A549 (cell line): ENCODE results near the gene IGSF3. TPM values are rescaled to one million over a fixed set of nuclear protein-coding genes. Genes with fewer than 3 reads are reported as not detected.
"Not testable (repeated sequence)": the region's sequence is repeated elsewhere in the genome, so short reads cannot be mapped to it uniquely, and the experiment has no call there.

Experiments
- ATAC-seq, 2 experiments: fragments of 200-7000 bp in 1 of 2; fragments of >200 bp in 1 of 2; cut with Nextera tagmentation in 1 of 2; cut with Tn5 transposase in 1 of 2; 3 replicates each; pipeline versions ENCODE4 v1.8.0 to v1.9.1; 2018 to 2020; ENCODE audit warnings: mild to moderate bottlenecking in 1 of 2, moderate library complexity in 1 of 2
- CTCF ChIA-PET: fragments of 300-600 bp; sonication (Branson Sonifier 250); formaldehyde crosslinking; extraction: SDS; loops from one replicate; lab custom pipeline; 2021; ENCODE audit warnings: antibody characterized with exemption, inconsistent platforms; lab: Yijun Ruan, JAX
- POLR2A ChIA-PET: fragments of 350-600 bp; formaldehyde crosslinking; extraction: SDS; loops from one replicate; lab custom pipeline; 2021; ENCODE audit warnings: antibody characterized with exemption, inconsistent platforms; lab: Yijun Ruan, JAX
- DNase-seq, 2 experiments: peaks; one replicate each; pipeline versions ENCODE4 v3.0.0 to v3.0.0-alpha.2; 2011 to 2016; ENCODE audit warnings: low read depth in 1 of 2, low spot score in 1 of 2
- FAIRE-seq: peaks from 2 replicates; lab custom pipeline; 2011; peaks lifted over from hg19 to GRCh38; lab: Jason Lieb, UNC
- H3K27ac ChIP-seq, 2 experiments: fragments of >200 bp; sonication (Bioruptor Twin); formaldehyde crosslinking; 3 replicates each; pipeline ENCODE4 v1.5.1; 2016 to 2017
- H3K4me1 ChIP-seq: fragments of >200 bp; sonication (Bioruptor Twin); formaldehyde crosslinking; 3 replicates; pipeline ENCODE4 v1.6.1; 2016
- H3K4me2 ChIP-seq: fragments of >200 bp; sonication (Bioruptor Twin); formaldehyde crosslinking; 3 replicates; pipeline ENCODE4 v1.6.1; 2016
- H3K4me3 ChIP-seq: fragments of >200 bp; sonication (Bioruptor Twin); formaldehyde crosslinking; 3 replicates; pipeline ENCODE4 v1.5.1; 2016
- H3K9me3 ChIP-seq: fragments of >200 bp; sonication (Bioruptor Twin); formaldehyde crosslinking; 3 replicates; pipeline ENCODE4 v1.6.1; 2016
- ATOH8 ChIP-seq: fragments of 250-450 bp; sonication (Bioruptor Pico); IDR thresholded peaks from 2 replicates; pipeline ENCODE4 v1.5.0; 2020; ENCODE audit warnings: low read depth, mild to moderate bottlenecking, moderate library complexity
- RFX5 ChIP-seq: fragments of 450-650 bp; IDR thresholded peaks from 2 replicates; pipeline ENCODE4 v1.7.1; 2014; ENCODE audit warnings: antibody characterized with exemption, mild to moderate bottlenecking, moderate library complexity
- TFCP2L1 ChIP-seq: fragments of 250-450 bp; sonication (Bioruptor Pico); IDR thresholded peaks from 2 replicates; pipeline ENCODE4 v1.5.0; 2021; ENCODE audit warnings: mild to moderate bottlenecking
- WGBS: methylation state at CpG from one replicate; pipeline ENCODE4 v1.1.6; 2017; ENCODE audit errors: missing lambda C conversion rate; 5-methylcytosine and 5-hydroxymethylcytosine counted together
- polyA plus RNA-seq, 4 experiments: library from polyadenylated mRNA; depleted of rRNA in 3 of 4; stranded (reverse); fragments of >200 nt; fragmentation: RNase III in 1 of 4; extraction: RNeasy Plus Mini Kit Qiagen cat#74134 plus additional on column Dnase treatment in 1 of 4; gene quantifications; 2 replicates in 3 of 4; 3 replicates in 1 of 4; pipeline ENCODE4 v1.2.3, GENCODE V29; 2011 to 2017

Gene IGSF3
- polyA plus RNA-seq, 2 of the 4 experiments (the other 2 are of a cell fraction), result 18.5 to 21.9 TPM

- CTCF ChIA-PET, H3K27ac ChIP-seq, FAIRE-seq, DNase-seq, ATAC-seq, H3K4me2 ChIP-seq, POLR2A ChIA-PET, H3K4me3 ChIP-seq, H3K9me3 ChIP-seq, H3K4me1 ChIP-seq: not testable (repeated sequence)
- 91% methylated on average over 6 of the region's 6 CpGs for WGBS
Observed at GRCh38 chr1:116657836-116658235, 9.7 kb downstream of the IGSF3 start.

- Histone ChIP-seq H3K9me3 (no peaks in the 10 kb centered on the region), H3K4me3 (no peak overlapping the region)
- TF ChIP-seq ATOH8 (CRISPR knock-in tag) (no peak), RFX5 (no peak), TFCP2L1 (no peak)
- TF ChIP-seq, all 56 proteins: peak for 0
- H3K4me1 ChIP-seq, result no peaks in the 10 kb centered on the region
- ChIA-PET POLR2A (no interaction called here), CTCF (no interaction called here)
- 87% methylated on average over 4 of the region's 4 CpGs for WGBS
- no peak overlapping the region for H3K4me2 ChIP-seq
- H3K27ac ChIP-seq, result no peak overlapping the region
- no peak for ATAC-seq
- no peak for DNase-seq
- FAIRE-seq, result no peak
Observed at GRCh38 chr1:116654351-116654750, 13.2 kb downstream of the IGSF3 start.

GRCh38 chr1:116652598-116652997 lies 14.9 kb downstream of the IGSF3 start:
- WGBS, result 93% methylated on average over 2 of the region's 2 CpGs
- H3K4me2 ChIP-seq, H3K9me3 ChIP-seq, FAIRE-seq, POLR2A ChIA-PET, H3K4me1 ChIP-seq, ATAC-seq, CTCF ChIA-PET, DNase-seq, H3K27ac ChIP-seq, H3K4me3 ChIP-seq: not testable (repeated sequence)

DNA sequence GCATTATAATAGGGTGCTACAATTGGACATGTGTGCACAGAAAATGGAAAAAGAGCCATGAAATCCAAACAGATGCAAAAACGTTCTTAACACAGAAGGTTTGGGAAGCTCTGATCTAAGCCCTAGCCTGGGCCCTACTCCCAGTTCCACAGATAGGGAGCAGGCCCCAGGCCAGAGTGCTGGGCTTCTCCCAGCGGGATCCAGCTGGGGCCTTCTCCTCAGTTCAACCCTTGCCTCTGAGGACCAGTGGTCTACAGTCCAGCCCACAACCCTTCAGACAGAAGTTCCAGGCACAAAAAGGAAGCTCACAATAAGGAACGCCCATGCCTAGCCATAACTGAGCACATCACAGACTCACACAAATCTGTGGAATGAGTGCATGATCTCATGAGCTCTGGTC lies 16.8 kb downstream of the IGSF3 start:
- H3K9me3 ChIP-seq, FAIRE-seq, POLR2A ChIA-PET, H3K4me2 ChIP-seq, H3K4me3 ChIP-seq, DNase-seq, H3K27ac ChIP-seq, ATAC-seq: not testable (repeated sequence)
- 76% methylated on average over 2 of the region's 3 CpGs for WGBS
- CTCF ChIA-PET, result interaction anchor here (0.9 kb wide), 1 partner anchor 22 kb away, joined by 3 read pairs; no protein-coding TSS in a partner anchor
- peaks cover 24% of the 10 kb centered on the region for H3K4me1 ChIP-seq

DNA sequence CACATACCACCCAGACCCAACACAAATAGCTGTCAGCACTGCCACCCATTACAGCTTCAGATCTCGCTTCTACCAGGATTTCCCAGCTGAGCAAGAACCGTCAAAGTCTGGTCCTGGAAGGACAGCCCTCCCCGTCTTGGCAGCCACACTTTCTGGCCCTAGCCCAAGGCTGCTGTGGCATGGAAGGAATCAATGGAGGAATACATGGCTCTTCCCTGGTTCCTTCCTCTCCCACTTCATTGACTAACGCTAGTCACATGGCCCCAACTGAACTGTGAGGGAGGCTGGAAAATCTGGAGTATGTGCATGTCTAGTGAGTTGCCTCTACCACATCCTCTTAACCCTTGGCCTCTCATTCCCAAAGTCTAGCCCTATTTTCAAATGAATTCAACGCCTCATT lies 18.5 kb downstream of the IGSF3 start:
- H3K27ac ChIP-seq, result peak overlapping the region in 1 of 2 experiments; percentile 59; a peak in 1 of 6 replicates
- H3K4me2 ChIP-seq, DNase-seq, FAIRE-seq, H3K9me3 ChIP-seq, ATAC-seq, POLR2A ChIA-PET, H3K4me3 ChIP-seq: not testable (repeated sequence)
- CTCF ChIA-PET, result interaction anchor here (0.7 to 1.6 kb wide), 3 partner anchors 10 to 74 kb away, joined by 3 to 4 read pairs (median 4); no protein-coding TSS in a partner anchor
- 90% methylated on average over 5 of the region's 5 CpGs for WGBS
- peaks cover 28% of the 10 kb centered on the region for H3K4me1 ChIP-seq

GRCh38 chr1:116648325-116648724 lies 19.2 kb downstream of the IGSF3 start:
- FAIRE-seq, POLR2A ChIA-PET: not testable (repeated sequence)

DNA sequence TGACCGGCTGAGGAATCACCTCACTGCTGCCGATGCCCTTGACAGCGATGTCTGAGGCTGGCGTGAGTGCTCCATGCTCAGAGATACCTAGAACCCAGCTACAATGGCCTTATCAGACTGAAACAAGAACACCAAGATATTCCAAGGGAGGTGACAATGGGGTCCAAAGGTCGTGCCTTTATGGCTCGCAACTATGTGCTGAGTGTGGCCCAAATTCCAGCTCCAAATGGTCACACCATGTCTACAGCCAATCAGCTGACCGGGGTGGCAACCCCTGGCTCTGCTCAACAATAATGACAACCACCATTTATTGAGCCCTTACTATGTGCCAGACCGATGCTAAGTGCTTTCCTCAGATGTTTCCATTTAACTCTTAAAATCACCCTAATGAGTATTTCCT lies 20.3 kb downstream of the IGSF3 start:
- ATAC-seq, POLR2A ChIA-PET, DNase-seq, H3K4me3 ChIP-seq, FAIRE-seq, CTCF ChIA-PET, H3K4me2 ChIP-seq, H3K9me3 ChIP-seq: not testable (repeated sequence)
- Histone ChIP-seq H3K27ac (peak overlapping the region in 1 of 2 experiments; percentile 70; a peak in 2 of 6 replicates), H3K4me1 (peaks cover 39% of the 10 kb centered on the region)
- WGBS, result 86% methylated on average over 8 of the region's 8 CpGs

More at GRCh38 chr1:116648325-116648724, 19.2 kb downstream of the IGSF3 start:
- 65% methylated on average over 7 of the region's 7 CpGs for WGBS
- not testable (repeated sequence) for H3K4me2 ChIP-seq, H3K9me3 ChIP-seq, DNase-seq, H3K4me3 ChIP-seq, ATAC-seq
- Histone ChIP-seq H3K27ac (peak overlapping the region in 1 of 2 experiments; percentile 59; a peak in 2 of 6 replicates), H3K4me1 (peaks cover 35% of the 10 kb centered on the region)
- CTCF ChIA-PET, result interaction anchor here (0.6 to 1.6 kb wide), 3 partner anchors 11 to 74 kb away, joined by 3 to 4 read pairs (median 3); no protein-coding TSS in a partner anchor

- CTCF ChIA-PET, result not testable (repeated sequence)
Observed at GRCh38 chr1:116646673-116647170, 20.8 kb downstream of the IGSF3 start.

GRCh38 chr1:116645802-116646672 lies 21.5 kb downstream of the IGSF3 start:
- H3K4me3 ChIP-seq, FAIRE-seq, POLR2A ChIA-PET, CTCF ChIA-PET, H3K9me3 ChIP-seq, ATAC-seq, DNase-seq: not testable (repeated sequence)
- H3K27ac ChIP-seq, result peak overlapping the region; percentile 30 to 70; a peak in 3 of 6 replicates
- 75% methylated on average over 14 of the region's 16 CpGs for WGBS
- peak overlapping the region; percentile 19; the same call in 2 of the 3 replicates for H3K4me2 ChIP-seq
- H3K4me1 ChIP-seq, result peaks cover 51% of the 10 kb centered on the region

More at GRCh38 chr1:116646673-116647170, 20.8 kb downstream of the IGSF3 start:
- H3K4me3 ChIP-seq, H3K9me3 ChIP-seq, POLR2A ChIA-PET, DNase-seq, FAIRE-seq, ATAC-seq: not testable (repeated sequence)
- H3K4me1 ChIP-seq, result peaks cover 44% of the 10 kb centered on the region
- H3K27ac ChIP-seq, result peak overlapping the region in 1 of 2 experiments; percentile 70; a peak in 3 of 6 replicates
- 68% methylated on average over 6 of the region's 9 CpGs for WGBS
- peak overlapping the region; percentile 19; the same call in 2 of the 3 replicates for H3K4me2 ChIP-seq

GRCh38 chr1:116644993-116645392 lies 22.5 kb downstream of the IGSF3 start:
- H3K4me2 ChIP-seq, POLR2A ChIA-PET, CTCF ChIA-PET, ATAC-seq, H3K9me3 ChIP-seq, H3K4me3 ChIP-seq, DNase-seq, FAIRE-seq: not testable (repeated sequence)
- peaks cover 59% of the 10 kb centered on the region for H3K4me1 ChIP-seq
- H3K27ac ChIP-seq, result peak overlapping the region in 1 of 2 experiments; percentile 70; a peak in 2 of 6 replicates
- 92% methylated on average over 2 of the region's 2 CpGs for WGBS
